GM12878 (cell line): ENCODE measurements around the gene C20orf96. TPM values are rescaled to one million over a fixed set of nuclear protein-coding genes. Genes with fewer than 3 reads are reported as not detected.

ENCODE experiments used
- ATAC-seq: fragments of 200-7000 bp; cut with Tn5 transposase; 3 replicates; pipeline ENCODE4 v1.9.1; 2020; ENCODE audit warnings: mild to moderate bottlenecking, moderate library complexity
- BruUV-seq: library from RNA; stranded (reverse); fragments of 400-500 nt; replicated peaks from 2 replicates; lab custom pipeline; 2021; lab: Mats Ljungman, UMichigan
- CTCF ChIA-PET: fragments of 300-600 bp; sonication (Branson Sonifier 250); formaldehyde crosslinking; extraction: SDS; loops from one replicate; lab custom pipeline; 2021; ENCODE audit warnings: inconsistent platforms; lab: Yijun Ruan, JAX
- POLR2A ChIA-PET: fragments of 350-600 bp; formaldehyde crosslinking; extraction: SDS; loops from one replicate; lab custom pipeline; 2021; ENCODE audit warnings: inconsistent platforms; lab: Charles Lee
- RAD21 ChIA-PET: fragments of 300-600 bp; sonication (Branson Sonifier 250); formaldehyde crosslinking; loops from one replicate; lab custom pipeline; 2023; ENCODE audit warnings: antibody characterized with exemption; ENCODE audit not compliant: unreplicated experiment; lab: Charles Lee
- SMC1A ChIA-PET: fragments of 300-600 bp; sonication (Branson Sonifier 250); formaldehyde crosslinking; loops from one replicate; lab custom pipeline; 2023; ENCODE audit not compliant: unreplicated experiment, uncharacterized antibody; lab: Charles Lee
- DNase-seq: peaks from one replicate; pipeline ENCODE4 v3.0.0-alpha.2; 2011; ENCODE audit warnings: low read depth, low spot score
- FAIRE-seq: peaks from 3 replicates; lab custom pipeline; 2011; peaks lifted over from hg19 to GRCh38; lab: Jason Lieb, UNC
- H2AFZ ChIP-seq: 2 replicates; pipeline ENCODE4 v1.6.0; 2011; ENCODE audit warnings: low read depth, low read length, control low read depth; ENCODE audit not compliant: control insufficient read depth
- H3K27ac ChIP-seq: 2 replicates; pipeline ENCODE4 v1.5.1; 2011; ENCODE audit warnings: control low read depth; ENCODE audit not compliant: control insufficient read depth, insufficient read depth
- H3K27me3 ChIP-seq, 2 experiments: replicated peaks in 1 of 2; 2 replicates each; pipeline versions ENCODE4 v1.6.0 to v1.6.1; 2011; ENCODE audit warnings: low read length in 1 of 2; ENCODE audit not compliant: control insufficient read depth in 2 of 2, insufficient read depth in 2 of 2
- H3K36me3 ChIP-seq, 2 experiments: 2 replicates each; pipeline ENCODE4 v1.5.1; 2011; ENCODE audit warnings: low read length in 1 of 2; ENCODE audit not compliant: control insufficient read depth in 2 of 2, insufficient read depth in 2 of 2
- H3K4me1 ChIP-seq: 2 replicates; pipeline ENCODE4 v1.6.1; 2011; ENCODE audit warnings: mild to moderate bottlenecking, low read length, moderate library complexity, mixed read lengths; ENCODE audit not compliant: control insufficient read depth, insufficient read depth
- H3K4me2 ChIP-seq: 2 replicates; pipeline ENCODE4 v1.6.0; 2011; ENCODE audit warnings: control low read depth; ENCODE audit not compliant: control insufficient read depth, insufficient read depth
- H3K4me3 ChIP-seq: fragments of 200-600 bp; sonication (generic); 2 replicates; pipeline ENCODE4 v1.5.1; 2016
- H3K79me2 ChIP-seq: 2 replicates; pipeline ENCODE4 v1.6.0; 2011; ENCODE audit warnings: low read length; ENCODE audit not compliant: control insufficient read depth, insufficient read depth
- H3K9ac ChIP-seq: 2 replicates; pipeline ENCODE4 v1.8.0; 2011; ENCODE audit warnings: low read length, control low read depth, mixed read lengths; ENCODE audit not compliant: control insufficient read depth, insufficient read depth
- H3K9me3 ChIP-seq: replicated peaks from 3 replicates; pipeline ENCODE4 v1.5.1; 2011; ENCODE audit warnings: mild to moderate bottlenecking, low read length; ENCODE audit not compliant: control insufficient read depth, insufficient read depth
- H4K20me1 ChIP-seq: 2 replicates; pipeline ENCODE4 v1.6.0; 2011; ENCODE audit not compliant: control insufficient read depth, insufficient read depth
- E4F1 ChIP-seq: fragments of 450-650 bp; IDR thresholded peaks from 2 replicates; pipeline ENCODE4 v1.6.1; 2018; ENCODE audit warnings: borderline replicate concordance, mild to moderate bottlenecking; ENCODE audit not compliant: partially characterized antibody
- ESRRA ChIP-seq: IDR thresholded peaks from 2 replicates; pipeline ENCODE4 v1.6.1; 2012; ENCODE audit warnings: mild to moderate bottlenecking, low read length, improper control_type of control experiment
- EZH2 ChIP-seq: IDR thresholded peaks from 2 replicates; pipeline ENCODE4 v1.6.1; 2012; ENCODE audit warnings: low read depth, mild to moderate bottlenecking, control low read depth, inconsistent platforms, low read length, borderline replicate concordance; ENCODE audit not compliant: control insufficient read depth
- HDAC6 ChIP-seq: fragments of 200-600 bp; sonication (generic); IDR thresholded peaks from one replicate; pipeline ENCODE4 v1.8.0; 2017; ENCODE audit warnings: antibody characterized with exemption; ENCODE audit not compliant: unreplicated experiment
- KDM1A ChIP-seq: fragments of 200-600 bp; sonication (generic); IDR thresholded peaks from 2 replicates; pipeline ENCODE4 v1.6.1; 2016; ENCODE audit warnings: borderline replicate concordance
- PML ChIP-seq: IDR thresholded peaks from 2 replicates; pipeline ENCODE4 v1.6.1; 2012; ENCODE audit warnings: low read length, inconsistent platforms
- ZNF687 ChIP-seq: fragments of 450-650 bp; IDR thresholded peaks from 2 replicates; pipeline ENCODE4 v1.6.1; 2017; ENCODE audit warnings: mild to moderate bottlenecking, moderate library complexity
- WGBS: methylation state at CpG from one replicate; pipeline ENCODE4 v1.1.6; 2016; ENCODE audit warnings: low lambda C conversion rate; ENCODE audit not compliant: insufficient replicate concordance, insufficient coverage; ENCODE audit errors: missing lambda C conversion rate; 5-methylcytosine and 5-hydroxymethylcytosine counted together
- in situ Hi-C: fragments of 300-500 bp; cut with MboI; formaldehyde crosslinking; loops from 9 replicates; pipeline ENCODE4 v1.14.3; 2018; ENCODE audit warnings: mixed read lengths
- intact Hi-C: fragments of 100-400 bp; cut with micrococcal nuclease; formaldehyde crosslinking; loops from one replicate; pipeline ENCODE4 v1.14.2; 2022; ENCODE audit not compliant: unreplicated experiment
- polyA plus RNA-seq, 11 experiments: library from polyadenylated mRNA; depleted of rRNA in 4 of 11; unstranded in 6 of 11; stranded (reverse) in 5 of 11; fragments of >200 nt; fragmentation: Nextera tagmentation in 4 of 11; fragmentation: Illumina TruSeq in 1 of 11; extraction: Ambion mirVana in 4 of 11; extraction: Trizol in 1 of 11; gene quantifications; 1 replicate in 1 of 11; 2 replicates in 10 of 11; pipeline versions ENCODE4 v1.2.1 to v1.2.3, GENCODE V29; 2011 to 2016; ENCODE audit warnings: inconsistent platforms in 2 of 11, missing spikeins in 2 of 11, low read depth in 1 of 11
- total RNA-seq, 4 experiments: library from RNA; depleted of rRNA in 3 of 4; stranded (reverse); fragments of >200 nt in 3 of 4; fragmentation: Illumina TruSeq in 1 of 4; extraction: Trizol in 1 of 4; gene quantifications; 2 replicates each; pipeline versions ENCODE4 v1.2.1 to v1.2.3, GENCODE V29; 2013 to 2021

Gene C20orf96
- total and polyA plus RNA-seq, 10 of the 15 experiments (the other 5 are each of a cell fraction or from before 2014, with no cell fraction given), result 1.4 to 8.6 (median 5.9) TPM

GRCh38 chr20:275791-276190 lies 14.8 kb downstream of the C20orf96 start:
- Histone ChIP-seq H3K4me3 (no peak overlapping the region), H3K4me1 (no peaks in the 10 kb centered on the region), H3K9me3 (no peaks in the 10 kb centered on the region)
- DNase-seq, result no peak
- SMC1A ChIA-PET, result no interaction called here
- TF ChIP-seq HDAC6 (no peak), PML (no peak), E4F1 (no peak), ESRRA (no peak), KDM1A (no peak), EZH2 (no peak), ZNF687 (no peak)
- TF ChIP-seq, all 136 proteins: peak for 0
- peaks cover 2 to 3% of the 10 kb centered on the region in 2 experiments; a peak in 3 of 4 replicates for H3K36me3 ChIP-seq
- H3K27me3 ChIP-seq, result no peaks in the 10 kb centered on the region
- intact Hi-C loops (no loop called here), in situ Hi-C loops (no loop called here)
- H3K9ac ChIP-seq, result no peak overlapping the region
- RAD21 ChIA-PET, result no interaction called here
- H3K79me2 ChIP-seq, result no peaks in the 10 kb centered on the region
- no peak overlapping the region for H3K27ac ChIP-seq
- no peaks in the 10 kb centered on the region for H4K20me1 ChIP-seq
- no peak overlapping the region for H3K4me2 ChIP-seq
- 79% methylated on average over 7 of the region's 7 CpGs for WGBS
- BruUV-seq, result no TSS peak
- ATAC-seq, result no peak
- CTCF ChIA-PET, result interaction anchor here (1.0 kb wide), 1 partner anchor 9 kb away, joined by 5 read pairs; no protein-coding TSS in a partner anchor
- H2AFZ ChIP-seq, result no peak overlapping the region
- POLR2A ChIA-PET, result no interaction called here
- no peak for FAIRE-seq
